Measurements from ENCODE around the gene KAT2A. TPM values are rescaled to one million over a fixed set of nuclear protein-coding genes. Genes with fewer than 3 reads are reported as not detected.

KAT2A gene
- 18.7 TPM for total RNA-seq

DNA sequence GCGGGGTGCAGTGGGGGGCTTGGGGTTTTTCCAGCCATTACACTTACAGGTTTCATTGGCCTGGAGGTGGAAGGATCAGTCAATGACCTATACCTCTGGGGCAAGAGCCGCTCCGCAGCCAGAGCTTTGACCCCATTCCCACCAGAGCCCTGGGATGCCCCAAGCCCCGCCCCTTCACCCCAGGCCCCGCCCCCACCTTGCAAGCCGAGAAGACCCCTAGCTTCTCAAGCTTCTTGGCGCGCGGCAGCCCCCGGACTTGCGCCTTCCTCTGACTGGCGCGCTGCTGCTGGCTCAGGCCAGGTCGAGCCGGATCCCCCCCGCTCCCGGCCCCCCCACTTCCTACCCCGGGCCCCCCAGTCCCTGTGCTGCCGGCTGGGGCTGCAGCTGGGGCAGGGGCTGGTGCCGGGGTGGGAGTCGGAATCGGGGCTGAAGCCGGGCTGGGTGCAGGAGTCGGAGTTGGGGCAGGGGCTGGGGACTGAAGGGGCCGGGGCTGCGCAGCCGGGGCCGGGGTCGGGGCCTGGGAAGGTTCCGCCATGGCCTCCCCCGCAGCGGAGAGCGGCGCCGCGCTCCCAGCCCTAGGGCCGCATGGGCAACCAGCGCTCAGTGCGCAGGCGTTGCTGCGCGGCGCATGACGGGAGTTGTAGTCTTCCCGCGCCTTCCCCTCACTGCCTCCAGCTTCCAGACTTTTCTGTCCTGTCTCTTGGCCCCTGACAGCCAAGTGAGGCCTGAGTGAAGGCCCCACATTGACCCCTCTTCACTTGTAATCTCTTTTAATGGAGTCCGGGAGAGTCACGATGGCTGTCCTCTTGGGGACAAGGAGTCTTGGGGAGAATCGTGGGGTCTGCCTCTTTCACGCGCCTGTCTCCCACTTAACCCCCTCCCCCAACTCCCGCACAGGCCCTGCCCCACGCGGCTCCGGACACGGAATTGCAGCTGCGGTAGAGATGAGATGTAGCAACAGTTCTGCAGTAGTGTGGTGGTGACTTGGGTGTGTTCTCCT lies at the start of gene KAT2A:
KAT2A (minus strand) TSS at position 598 of the 1,000 bp plus-strand sequence; CDS start at position 535, 63 bp downstream.

GRCh38 chr17:42122371-42123303 lies 1.5 kb upstream of the KAT2A start, which contains the start of gene HSPB9:
Gene HSPB9 (plus strand): TSS chr17:42122804. CDS start chr17:42122851, 47 bp downstream.

DNA sequence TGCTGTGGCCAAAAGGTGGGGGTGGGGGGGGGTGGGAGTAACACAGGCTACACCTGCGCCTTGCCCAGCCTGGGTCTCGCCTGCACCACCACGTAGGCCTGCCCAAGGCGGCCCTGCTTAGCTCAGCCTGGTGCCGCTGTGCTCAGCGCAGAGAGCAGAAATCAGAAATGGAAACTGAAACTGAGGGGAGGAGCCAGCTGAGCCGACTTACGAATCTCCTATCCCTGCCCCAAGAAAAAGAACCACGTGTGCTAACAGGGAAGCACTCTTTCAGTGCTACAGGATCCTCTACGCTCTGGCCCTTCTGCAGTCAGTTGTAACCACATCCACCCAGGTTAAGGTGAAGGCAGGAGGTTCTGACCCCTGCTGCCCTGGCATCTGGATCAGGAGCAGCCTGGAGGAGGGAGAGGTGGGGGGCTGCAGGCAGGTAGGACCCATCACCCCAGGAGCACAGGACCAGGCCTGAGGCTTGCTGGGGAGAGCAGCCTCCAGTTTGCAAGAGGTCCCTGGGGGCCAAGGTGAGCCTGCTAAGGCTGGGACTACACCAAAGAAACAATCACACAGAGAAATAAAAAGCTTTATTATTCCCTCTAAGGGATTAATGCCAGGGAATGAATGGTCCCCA lies 8.5 kb downstream of the KAT2A start, which contains the start of gene DHX58:
DHX58 (minus strand) TSS at position 163 of the 625 bp plus-strand sequence. CDS start 822 bp downstream, outside the sequence.

DNA sequence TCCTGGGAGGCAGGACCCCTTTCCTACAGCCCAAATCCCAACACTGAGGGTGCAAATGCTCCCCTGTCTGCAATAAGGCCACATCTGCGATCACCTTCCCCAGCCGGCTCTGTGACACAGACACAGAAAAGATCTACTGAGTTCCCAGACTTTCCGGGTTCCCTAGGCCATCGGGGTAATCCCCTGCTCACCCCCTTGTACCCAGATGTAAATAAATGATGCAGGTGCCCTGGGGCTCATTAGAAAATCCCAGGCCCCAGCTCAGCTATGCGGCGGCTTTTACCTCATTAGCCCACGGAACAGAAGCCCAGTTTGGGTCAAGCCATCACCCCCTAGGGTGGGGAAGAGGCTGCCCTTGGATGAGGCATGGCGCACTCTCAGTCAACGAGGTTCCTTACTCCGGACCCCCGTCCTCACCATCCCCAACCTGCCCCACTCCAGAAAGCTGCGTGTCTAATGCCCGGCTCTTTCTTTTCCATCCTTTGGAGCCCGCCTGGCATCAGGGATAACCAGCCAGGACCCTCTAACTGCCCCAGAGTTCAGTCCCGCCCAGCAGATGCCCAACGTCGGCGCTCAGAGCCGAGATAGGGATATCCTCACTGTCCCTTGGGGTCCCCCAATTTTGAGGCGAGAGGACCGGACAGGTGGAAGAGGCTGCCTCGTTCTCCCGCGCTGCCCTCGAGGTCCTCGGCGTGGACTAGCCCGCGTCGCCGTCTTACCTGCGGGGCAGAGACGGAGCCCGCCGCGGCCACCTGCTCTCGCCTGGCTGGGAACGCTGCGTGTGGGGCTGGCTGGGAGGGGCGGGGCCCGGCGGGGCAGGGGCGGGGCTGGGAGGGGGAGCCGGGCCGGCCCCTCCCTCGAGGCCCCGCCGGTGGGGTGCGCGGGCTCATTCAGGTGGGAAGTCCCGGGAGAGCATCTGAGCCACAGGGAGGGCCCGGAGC lies 23.2 kb downstream of the KAT2A start, which contains the start of gene ZNF385C:
ZNF385C (minus strand) TSS at position 783 of the 941 bp plus-strand sequence. CDS start 35,417 bp downstream, outside the sequence.

Other genes with a start within 250 kb of the KAT2A start
- gene ACLY, start 202.4 kb downstream of the KAT2A start, total RNA-seq: 171 TPM
- gene ODAD4, start 190.8 kb downstream of the KAT2A start, total RNA-seq: 6.5 TPM
- gene CNP, start 154.6 kb downstream of the KAT2A start, total RNA-seq: 78.4 TPM
- gene DNAJC7, start 103.9 kb downstream of the KAT2A start, total RNA-seq: 90.0 TPM
- 48.9 TPM for gene NKIRAS2, start 101.3 kb downstream of the KAT2A start, total RNA-seq
- gene C17orf113, start 70.8 kb downstream of the KAT2A start, total RNA-seq: 4.2 TPM
- 1.8 TPM for gene ZNF385C, start 22.9 kb downstream of the KAT2A start, total RNA-seq
- gene DHX58, start 8.7 kb downstream of the KAT2A start, total RNA-seq: 3.0 TPM
- 0.23 TPM for gene HSPB9, start 1.4 kb upstream of the KAT2A start, total RNA-seq
- gene RAB5C, start 33.6 kb upstream of the KAT2A start, total RNA-seq: 64.8 TPM
- gene KCNH4, start 59.8 kb upstream of the KAT2A start, total RNA-seq: 1.8 TPM
- gene HCRT, start 64.1 kb upstream of the KAT2A start, total RNA-seq: 1.6 TPM
- gene GHDC, start 73.1 kb upstream of the KAT2A start, total RNA-seq: 5.1 TPM
- gene STAT5B, start 155.0 kb upstream of the KAT2A start, total RNA-seq: 26.3 TPM
- 3.7 TPM for gene STAT5A, start 167.1 kb upstream of the KAT2A start, total RNA-seq

Data from diencephalon (tissue), 1 donor.